Mammary epithelial cell (primary cell): ENCODE measurements around the gene NAA15.

Experiments used
- EZH2 ChIP-seq: IDR thresholded peaks from 2 replicates; pipeline ENCODE4 v1.6.1; 2012; ENCODE audit warnings: low read length, inconsistent platforms, borderline replicate concordance
- TF ChIP-seq, protein P1 (sequence below), 2 donors: IDR thresholded peaks in 1 of 2; conservative IDR thresholded peaks in 1 of 2; 2 replicates each; pipeline ENCODE4 v1.5.1; 2011 to 2012; ENCODE audit warnings: inconsistent platforms in 2 of 2, low read length in 2 of 2, mild to moderate bottlenecking in 2 of 2, control low read depth in 1 of 2, low read depth in 1 of 2; ENCODE audit not compliant: insufficient read depth in 1 of 2; ENCODE audit errors: extremely low read depth in 1 of 2

DNA sequence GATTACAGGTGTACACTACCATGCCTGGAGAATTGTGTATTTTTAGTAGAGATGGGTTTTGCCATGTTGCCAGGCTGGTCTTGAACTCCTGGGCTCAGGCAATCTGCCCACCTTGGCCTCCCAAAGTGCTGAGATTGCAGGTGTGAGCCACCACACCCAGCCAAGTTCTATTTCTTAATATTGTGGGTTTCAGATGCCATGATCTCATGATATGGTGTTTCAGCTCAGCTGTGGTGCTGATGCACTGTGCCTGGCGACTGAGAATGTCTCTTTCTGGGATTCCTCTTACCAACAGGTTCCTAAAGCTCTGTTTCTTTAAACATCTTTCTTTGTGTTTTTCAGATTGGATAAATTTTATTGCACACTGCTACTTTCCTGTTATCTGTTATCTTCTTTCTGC, 18.3 kb downstream of the NAA15 start:
- TF ChIP-seq, protein P1, sequence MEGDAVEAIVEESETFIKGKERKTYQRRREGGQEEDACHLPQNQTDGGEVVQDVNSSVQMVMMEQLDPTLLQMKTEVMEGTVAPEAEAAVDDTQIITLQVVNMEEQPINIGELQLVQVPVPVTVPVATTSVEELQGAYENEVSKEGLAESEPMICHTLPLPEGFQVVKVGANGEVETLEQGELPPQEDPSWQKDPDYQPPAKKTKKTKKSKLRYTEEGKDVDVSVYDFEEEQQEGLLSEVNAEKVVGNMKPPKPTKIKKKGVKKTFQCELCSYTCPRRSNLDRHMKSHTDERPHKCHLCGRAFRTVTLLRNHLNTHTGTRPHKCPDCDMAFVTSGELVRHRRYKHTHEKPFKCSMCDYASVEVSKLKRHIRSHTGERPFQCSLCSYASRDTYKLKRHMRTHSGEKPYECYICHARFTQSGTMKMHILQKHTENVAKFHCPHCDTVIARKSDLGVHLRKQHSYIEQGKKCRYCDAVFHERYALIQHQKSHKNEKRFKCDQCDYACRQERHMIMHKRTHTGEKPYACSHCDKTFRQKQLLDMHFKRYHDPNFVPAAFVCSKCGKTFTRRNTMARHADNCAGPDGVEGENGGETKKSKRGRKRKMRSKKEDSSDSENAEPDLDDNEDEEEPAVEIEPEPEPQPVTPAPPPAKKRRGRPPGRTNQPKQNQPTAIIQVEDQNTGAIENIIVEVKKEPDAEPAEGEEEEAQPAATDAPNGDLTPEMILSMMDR (conservative IDR thresholded peaks at IDR 0.05 in 1 of 2, IDR thresholded peaks at IDR 0.05 in 1 of 2; ENCODE audit: extremely low read depth in 1 of 2, insufficient read depth in 1 of 2, low read depth in 1 of 2, low read length in 2 of 2), result no peak
- no peak for TF ChIP-seq EZH2
